ENCODE data around the gene VAMP5.

VAMP5 gene

DNA sequence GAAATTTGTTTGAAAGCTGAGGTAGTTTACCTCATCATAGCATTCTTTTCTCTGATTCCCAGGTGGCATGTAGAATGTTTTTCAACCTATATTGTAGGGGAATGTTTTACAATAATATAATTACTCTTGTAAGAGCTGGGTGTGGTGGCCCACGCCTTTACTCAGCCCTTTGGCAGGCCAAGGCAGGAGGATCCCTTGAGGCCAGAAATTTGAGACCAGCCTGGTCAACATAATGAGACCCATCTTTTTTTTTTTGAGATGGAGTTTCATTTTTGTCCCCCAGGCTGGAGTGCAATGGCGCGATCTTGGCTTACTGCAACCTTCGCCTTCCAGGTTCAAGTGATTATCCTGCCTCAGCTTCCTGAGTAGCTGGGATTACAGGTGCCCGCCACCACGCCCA, 35.4 kb downstream of the VAMP5 start:
- no peak for TF ChIP-seq ZFX (IDR thresholded peaks at IDR 0.05)
- TF ChIP-seq, protein P1, sequence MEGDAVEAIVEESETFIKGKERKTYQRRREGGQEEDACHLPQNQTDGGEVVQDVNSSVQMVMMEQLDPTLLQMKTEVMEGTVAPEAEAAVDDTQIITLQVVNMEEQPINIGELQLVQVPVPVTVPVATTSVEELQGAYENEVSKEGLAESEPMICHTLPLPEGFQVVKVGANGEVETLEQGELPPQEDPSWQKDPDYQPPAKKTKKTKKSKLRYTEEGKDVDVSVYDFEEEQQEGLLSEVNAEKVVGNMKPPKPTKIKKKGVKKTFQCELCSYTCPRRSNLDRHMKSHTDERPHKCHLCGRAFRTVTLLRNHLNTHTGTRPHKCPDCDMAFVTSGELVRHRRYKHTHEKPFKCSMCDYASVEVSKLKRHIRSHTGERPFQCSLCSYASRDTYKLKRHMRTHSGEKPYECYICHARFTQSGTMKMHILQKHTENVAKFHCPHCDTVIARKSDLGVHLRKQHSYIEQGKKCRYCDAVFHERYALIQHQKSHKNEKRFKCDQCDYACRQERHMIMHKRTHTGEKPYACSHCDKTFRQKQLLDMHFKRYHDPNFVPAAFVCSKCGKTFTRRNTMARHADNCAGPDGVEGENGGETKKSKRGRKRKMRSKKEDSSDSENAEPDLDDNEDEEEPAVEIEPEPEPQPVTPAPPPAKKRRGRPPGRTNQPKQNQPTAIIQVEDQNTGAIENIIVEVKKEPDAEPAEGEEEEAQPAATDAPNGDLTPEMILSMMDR (conservative IDR thresholded peaks at IDR 0.05) = no peak

DNA sequence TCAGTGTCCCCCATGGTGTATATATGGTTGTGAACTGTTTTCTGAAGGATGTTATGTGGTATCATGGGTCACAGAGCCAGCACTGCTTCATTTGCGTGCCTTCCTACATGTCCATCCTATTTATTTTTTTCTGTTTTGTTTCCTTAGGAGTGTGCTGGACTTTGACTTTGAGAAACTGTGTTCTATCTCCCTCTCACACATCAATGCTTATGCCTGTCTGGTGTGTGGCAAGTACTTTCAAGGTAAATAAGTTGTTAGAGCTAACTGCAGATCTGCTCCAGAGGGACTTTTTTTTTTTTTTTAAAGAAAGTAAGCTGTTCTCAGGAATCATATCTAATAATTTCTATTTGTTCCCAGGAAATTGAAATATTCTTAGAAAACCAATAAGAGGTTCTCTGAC, 37.1 kb downstream of the VAMP5 start:
- H3K27ac ChIP-seq = no peak overlapping the region
- TF ChIP-seq, protein P1 (conservative IDR thresholded peaks at IDR 0.05) = no peak
- TF ChIP-seq ZFX (IDR thresholded peaks at IDR 0.05) = no peak

More for the DNA sequence above, 35.4 kb downstream of the VAMP5 start:
- H3K27ac ChIP-seq = no peak overlapping the region

DNA sequence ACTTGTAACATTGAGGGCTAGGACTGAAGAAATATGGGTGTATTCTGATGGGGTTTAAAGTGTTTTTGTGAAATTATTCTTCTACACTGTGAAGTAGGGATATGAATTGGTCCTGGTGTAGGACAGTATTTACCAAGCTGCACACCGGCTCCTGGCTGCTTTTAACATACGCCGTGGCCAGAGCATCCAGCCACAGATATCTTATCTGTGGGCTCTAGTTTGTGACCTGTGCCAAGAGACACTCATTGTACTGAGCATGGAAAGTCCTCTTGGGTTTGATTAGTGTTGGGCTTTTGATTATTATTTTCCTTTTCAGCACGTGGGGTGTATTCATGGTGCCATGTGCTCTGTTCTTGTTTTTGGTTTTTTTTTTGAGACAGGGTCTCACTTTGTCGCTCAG, 39.8 kb downstream of the VAMP5 start:
- no peak overlapping the region for H3K27ac ChIP-seq
- TF ChIP-seq, protein P1 (conservative IDR thresholded peaks at IDR 0.05) = no peak
- TF ChIP-seq ZFX (IDR thresholded peaks at IDR 0.05) = no peak

DNA sequence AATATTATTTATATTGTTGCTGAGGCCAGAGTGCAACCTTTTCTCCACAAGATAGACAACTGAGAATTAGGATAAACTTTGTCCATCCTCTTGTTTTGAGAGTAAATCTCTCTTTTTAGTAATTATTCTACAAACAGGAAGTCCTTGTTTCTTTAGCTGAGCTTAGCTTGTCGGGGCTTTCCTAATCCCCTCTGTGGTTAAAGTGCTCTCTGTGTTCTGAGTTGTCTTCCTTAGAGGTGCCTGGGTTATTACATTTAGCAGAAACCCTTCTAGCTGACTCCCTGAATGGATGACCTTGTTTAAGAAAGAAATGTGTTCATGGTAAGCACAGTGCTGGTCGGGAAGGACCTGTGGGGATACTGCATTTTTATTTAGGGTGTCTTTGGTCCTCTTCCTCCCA, 44.4 kb downstream of the VAMP5 start:
- H3K27ac ChIP-seq = no peak overlapping the region
- TF ChIP-seq, protein P1 (conservative IDR thresholded peaks at IDR 0.05) = no peak
- TF ChIP-seq ZFX (IDR thresholded peaks at IDR 0.05) = no peak

DNA sequence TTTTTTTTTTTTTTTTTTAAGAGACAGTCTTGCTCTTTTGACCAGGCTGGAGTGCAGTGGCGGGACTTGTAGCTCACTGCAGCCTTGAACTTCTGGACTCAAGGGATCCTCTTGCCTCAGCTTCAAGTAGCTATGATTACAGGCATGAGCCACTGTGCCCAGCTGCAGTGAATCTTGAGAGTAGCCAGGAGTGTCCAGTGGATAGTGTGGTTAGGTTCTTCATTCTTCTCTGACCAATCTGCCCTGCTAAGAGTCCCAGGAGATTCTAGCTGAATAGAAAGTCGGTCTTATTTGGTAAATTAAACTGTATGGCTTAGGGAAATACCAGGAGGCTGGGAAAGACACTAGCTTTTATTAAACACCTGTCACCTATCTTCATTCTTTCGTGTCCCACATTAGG, 47.1 kb downstream of the VAMP5 start:
- no peak for TF ChIP-seq ZFX (IDR thresholded peaks at IDR 0.05)
- TF ChIP-seq, protein P1 (conservative IDR thresholded peaks at IDR 0.05) = no peak
- H3K27ac ChIP-seq = no peak overlapping the region

DNA sequence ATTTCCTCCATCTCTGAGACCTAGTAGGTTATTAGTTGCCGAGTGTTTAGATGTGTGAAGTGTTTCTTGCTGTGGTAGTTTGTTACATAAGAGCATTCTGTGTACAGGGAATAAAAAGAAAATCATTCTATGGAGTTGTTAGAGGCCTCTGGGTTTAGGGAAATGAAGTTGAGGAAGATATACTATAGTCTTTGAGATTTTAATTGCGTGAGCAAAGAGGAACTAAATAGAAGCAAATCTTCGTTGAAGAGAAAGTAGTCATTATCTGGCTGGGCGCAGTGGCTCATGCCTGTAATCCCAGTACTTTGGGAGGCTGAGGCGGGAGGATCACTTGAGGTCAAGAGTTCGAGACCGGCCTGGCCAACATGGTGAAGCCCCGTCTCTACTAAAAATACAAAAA, 50.8 kb downstream of the VAMP5 start:
- TF ChIP-seq, protein P1 (conservative IDR thresholded peaks at IDR 0.05) = no peak
- no peak for TF ChIP-seq ZFX (IDR thresholded peaks at IDR 0.05)
- H3K27ac ChIP-seq = no peak overlapping the region

DNA sequence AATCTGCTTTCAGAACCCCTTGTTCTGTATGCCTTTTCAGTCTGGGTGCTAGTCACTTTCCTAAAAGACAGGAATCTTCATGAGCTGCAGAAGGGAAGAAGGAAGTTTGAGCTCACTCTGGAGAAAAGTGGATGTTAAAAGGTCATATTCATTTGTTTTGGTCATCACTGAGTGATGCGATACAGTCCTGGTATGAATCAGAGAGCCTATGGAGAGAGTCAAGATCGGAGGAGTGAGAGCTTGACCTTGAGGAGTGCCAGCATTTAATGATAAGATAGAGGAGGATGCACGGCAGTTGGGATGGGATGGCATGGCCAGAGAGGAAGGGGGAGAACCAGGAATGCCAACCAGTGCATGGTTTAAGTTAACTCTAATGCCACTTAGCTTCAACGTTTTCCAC, 51.4 kb downstream of the VAMP5 start:
- no peak overlapping the region for H3K27ac ChIP-seq
- TF ChIP-seq, protein P1 (conservative IDR thresholded peaks at IDR 0.05) = no peak
- TF ChIP-seq ZFX (IDR thresholded peaks at IDR 0.05) = no peak
